PFSK-1 (cell line): ENCODE measurements around the gene THAP8.

Experiments
- FOXP2 ChIP-seq: optimal IDR thresholded peaks from 2 replicates; pipeline ENCODE3; 2011; ENCODE audit warnings: borderline replicate concordance, control low read depth, inconsistent platforms; ENCODE audit not compliant: insufficient read depth; ENCODE audit errors: extremely low read length, extremely low read depth
- POLR2AphosphoS5 ChIP-seq: IDR thresholded peaks from 2 replicates; pipeline ENCODE4 v1.6.1; 2012; ENCODE audit warnings: low read depth, mild to moderate bottlenecking, control low read depth, low read length, moderate library complexity
- SIN3A ChIP-seq: IDR thresholded peaks from 2 replicates; pipeline ENCODE4 v1.6.1; 2012; ENCODE audit warnings: mild to moderate bottlenecking, low read length, moderate library complexity, borderline replicate concordance; ENCODE audit not compliant: insufficient read depth
- TAF1 ChIP-seq: IDR thresholded peaks from 2 replicates; pipeline ENCODE4 v1.6.1; 2012; ENCODE audit warnings: low read length, control low read depth, borderline replicate concordance; ENCODE audit not compliant: insufficient read depth
- TF ChIP-seq, protein P1 (sequence below), 2 experiments: IDR thresholded peaks; 2 replicates each; pipeline versions ENCODE4 v1.6.1 to v1.8.0; 2011 to 2012; ENCODE audit warnings: low read depth in 2 of 2, low read length in 2 of 2, control low read depth in 1 of 2, inconsistent platforms in 1 of 2, mild to moderate bottlenecking in 1 of 2, moderate library complexity in 1 of 2; ENCODE audit not compliant: insufficient read depth in 1 of 2

Gene THAP8

DNA sequence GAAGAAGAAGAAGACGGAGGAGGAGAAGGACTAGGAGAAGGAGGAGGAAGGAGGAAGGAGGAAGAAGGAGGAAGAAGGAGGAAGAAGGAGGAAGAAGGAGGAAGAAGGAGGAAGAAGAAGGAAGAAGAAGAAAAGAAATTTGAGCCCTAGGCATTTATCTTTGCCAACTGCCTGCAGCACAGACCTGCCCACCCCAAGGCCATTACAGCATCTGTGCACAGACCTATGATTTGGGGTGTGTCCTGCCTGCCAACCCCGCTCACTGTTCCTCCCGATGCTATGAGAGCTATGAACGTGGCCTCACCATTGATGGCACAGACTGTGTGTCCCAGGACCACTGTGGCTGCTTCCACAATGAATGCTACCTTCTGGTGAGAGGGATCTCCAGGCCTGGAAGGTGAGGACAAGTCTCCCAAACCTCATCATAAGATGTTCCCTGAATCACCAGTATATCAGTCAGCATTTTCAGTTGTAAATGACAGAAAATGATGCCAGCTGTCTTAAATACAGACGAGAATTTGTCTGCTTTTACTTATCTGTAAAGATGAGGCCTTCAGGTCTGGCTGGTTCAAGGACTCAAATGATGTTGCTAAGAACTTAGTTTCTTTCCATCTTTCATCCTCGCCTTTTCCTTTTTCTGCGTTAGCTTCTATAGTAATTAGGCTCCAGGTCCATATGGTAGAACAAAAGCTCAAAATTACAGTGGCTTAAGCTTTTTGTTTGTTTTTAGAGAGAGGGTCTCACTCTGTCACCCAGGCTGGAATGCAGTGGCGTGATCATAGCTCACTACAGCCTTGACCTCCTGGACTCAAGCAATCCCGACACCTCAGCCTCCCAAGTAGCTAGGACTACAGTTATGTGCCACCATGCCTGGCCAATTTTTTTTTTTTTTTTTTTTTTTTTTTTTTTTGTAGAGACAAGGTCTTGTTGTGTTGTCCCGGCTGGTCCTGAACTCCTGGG, 63.0 kb downstream of the THAP8 start:
- TF ChIP-seq SIN3A: no peak
- TF ChIP-seq, protein P1, sequence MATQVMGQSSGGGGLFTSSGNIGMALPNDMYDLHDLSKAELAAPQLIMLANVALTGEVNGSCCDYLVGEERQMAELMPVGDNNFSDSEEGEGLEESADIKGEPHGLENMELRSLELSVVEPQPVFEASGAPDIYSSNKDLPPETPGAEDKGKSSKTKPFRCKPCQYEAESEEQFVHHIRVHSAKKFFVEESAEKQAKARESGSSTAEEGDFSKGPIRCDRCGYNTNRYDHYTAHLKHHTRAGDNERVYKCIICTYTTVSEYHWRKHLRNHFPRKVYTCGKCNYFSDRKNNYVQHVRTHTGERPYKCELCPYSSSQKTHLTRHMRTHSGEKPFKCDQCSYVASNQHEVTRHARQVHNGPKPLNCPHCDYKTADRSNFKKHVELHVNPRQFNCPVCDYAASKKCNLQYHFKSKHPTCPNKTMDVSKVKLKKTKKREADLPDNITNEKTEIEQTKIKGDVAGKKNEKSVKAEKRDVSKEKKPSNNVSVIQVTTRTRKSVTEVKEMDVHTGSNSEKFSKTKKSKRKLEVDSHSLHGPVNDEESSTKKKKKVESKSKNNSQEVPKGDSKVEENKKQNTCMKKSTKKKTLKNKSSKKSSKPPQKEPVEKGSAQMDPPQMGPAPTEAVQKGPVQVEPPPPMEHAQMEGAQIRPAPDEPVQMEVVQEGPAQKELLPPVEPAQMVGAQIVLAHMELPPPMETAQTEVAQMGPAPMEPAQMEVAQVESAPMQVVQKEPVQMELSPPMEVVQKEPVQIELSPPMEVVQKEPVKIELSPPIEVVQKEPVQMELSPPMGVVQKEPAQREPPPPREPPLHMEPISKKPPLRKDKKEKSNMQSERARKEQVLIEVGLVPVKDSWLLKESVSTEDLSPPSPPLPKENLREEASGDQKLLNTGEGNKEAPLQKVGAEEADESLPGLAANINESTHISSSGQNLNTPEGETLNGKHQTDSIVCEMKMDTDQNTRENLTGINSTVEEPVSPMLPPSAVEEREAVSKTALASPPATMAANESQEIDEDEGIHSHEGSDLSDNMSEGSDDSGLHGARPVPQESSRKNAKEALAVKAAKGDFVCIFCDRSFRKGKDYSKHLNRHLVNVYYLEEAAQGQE (IDR thresholded peaks at IDR 0.05; ENCODE audit: insufficient read depth in 1 of 2, low read depth in 2 of 2, low read length in 2 of 2): no peak
- TF ChIP-seq FOXP2: no peak
- no peak for TF ChIP-seq POLR2AphosphoS5
- no peak for TF ChIP-seq TAF1

DNA sequence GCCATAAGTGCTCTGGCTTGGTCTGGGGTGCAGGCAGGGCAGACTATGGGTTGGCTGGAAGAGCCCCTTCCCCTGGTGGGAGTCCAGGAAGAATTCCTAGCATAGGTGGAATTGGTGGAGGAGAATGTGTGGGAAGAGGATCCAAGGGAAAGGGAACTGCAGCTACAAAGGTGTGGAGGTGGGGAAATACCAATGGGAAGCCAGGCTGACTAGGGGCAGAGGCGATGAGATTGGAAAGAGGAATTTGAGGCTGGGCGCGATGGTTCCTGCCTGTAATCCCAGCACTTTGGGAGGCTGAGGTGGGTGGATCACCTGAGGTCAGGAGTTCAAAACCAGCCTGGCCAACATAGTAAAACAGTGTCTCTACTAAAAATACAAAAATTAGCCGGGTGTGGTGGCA, 63.9 kb downstream of the THAP8 start:
- TF ChIP-seq TAF1 (no peak), FOXP2 (no peak)

DNA sequence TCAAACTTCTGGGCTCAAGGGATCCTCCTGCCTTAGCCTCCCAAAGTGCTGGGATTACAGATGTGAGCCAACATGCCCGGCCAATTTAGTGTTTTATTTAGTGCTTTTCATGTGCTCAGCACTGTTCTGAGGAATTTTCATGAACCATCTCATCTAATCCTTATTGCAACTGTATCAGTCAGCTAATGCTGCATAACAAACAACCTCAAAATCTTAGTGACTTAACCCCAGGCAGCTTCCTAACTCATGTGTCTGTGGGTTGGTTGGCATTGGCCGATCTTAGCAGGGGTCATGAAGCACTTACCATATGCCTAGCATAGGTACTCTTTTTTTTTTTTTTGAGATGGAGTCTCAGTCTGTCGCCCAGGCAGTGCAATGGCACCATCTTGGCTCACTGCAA, 65.3 kb downstream of the THAP8 start:
- TF ChIP-seq, protein P1 (IDR thresholded peaks at IDR 0.05; ENCODE audit: insufficient read depth in 1 of 2, low read depth in 2 of 2, low read length in 2 of 2): no peak
- no peak for TF ChIP-seq POLR2AphosphoS5
- TF ChIP-seq SIN3A: no peak
- no peak for TF ChIP-seq FOXP2
- TF ChIP-seq TAF1: no peak

DNA sequence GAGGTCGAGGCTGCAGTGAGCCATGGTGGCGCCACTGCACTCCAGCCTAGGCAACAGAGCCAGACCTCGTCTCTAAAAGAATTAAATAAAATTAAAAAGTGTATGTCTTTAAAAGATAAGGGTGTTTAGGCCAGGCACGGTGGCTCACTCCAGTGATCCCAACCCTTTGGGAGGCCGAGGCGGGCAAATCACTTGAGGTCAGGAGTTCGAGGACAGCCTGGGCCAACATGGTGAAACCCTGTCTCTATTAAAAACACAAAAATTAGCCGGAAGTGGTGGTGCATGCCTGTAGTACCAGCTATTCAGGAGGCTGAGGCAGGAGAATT, 66.6 kb downstream of the THAP8 start:
- TF ChIP-seq TAF1 (no peak), SIN3A (no peak)
- TF ChIP-seq, protein P1 (IDR thresholded peaks at IDR 0.05; ENCODE audit: insufficient read depth in 1 of 2, low read depth in 2 of 2, low read length in 2 of 2): no peak

DNA sequence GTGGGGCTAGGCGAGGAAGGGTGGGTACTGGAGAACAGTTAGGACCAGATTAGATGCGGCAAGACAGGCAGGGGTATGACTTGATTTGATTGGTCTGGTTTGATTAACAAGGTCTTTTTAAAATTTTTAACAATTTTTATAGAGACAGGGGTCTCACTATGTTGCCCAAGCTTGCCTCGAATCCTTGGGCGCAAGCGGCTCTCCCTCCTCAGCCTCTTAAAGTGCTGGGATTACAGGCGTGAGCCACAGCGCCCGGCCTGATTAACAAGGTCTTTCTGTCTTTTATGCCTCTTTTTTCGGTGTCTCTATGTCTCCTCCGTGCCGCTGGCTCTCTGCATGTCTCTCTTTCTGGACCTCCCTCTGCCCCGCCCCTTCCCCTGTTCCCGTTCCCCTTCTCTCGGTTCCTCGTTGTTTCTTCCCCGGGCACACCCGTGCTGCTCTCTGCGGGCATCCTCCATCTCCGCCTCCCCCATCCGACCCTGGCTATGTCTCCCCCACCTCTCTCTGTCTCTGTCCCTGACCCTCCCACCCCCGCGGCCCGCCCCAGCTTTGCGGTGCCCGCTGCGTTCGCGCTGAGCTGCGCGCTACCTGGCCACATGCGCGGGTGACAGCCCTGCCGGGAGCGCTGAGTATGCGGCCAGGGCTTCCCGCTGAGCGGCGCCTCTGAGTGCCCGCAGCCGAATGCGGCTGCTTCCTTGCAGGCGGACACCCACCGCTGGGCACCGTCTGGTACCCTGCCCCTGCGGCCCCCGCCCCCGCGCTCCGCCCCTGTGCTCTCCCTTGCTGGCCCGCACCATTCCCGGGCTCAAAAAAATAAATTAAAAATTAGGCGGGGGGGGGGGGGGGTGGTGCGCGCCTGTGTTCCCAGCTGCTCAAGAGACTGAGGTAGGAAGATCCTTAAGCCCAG, 67.2 kb downstream of the THAP8 start:
- TF ChIP-seq TAF1 (no peak), FOXP2 (no peak), POLR2AphosphoS5 (no peak), SIN3A (no peak)
- TF ChIP-seq, protein P1 (IDR thresholded peaks at IDR 0.05; ENCODE audit: insufficient read depth in 1 of 2, low read depth in 2 of 2, low read length in 2 of 2): no peak
